Naive B cell (primary cell): ENCODE results near the gene DUSP3. TPM values are rescaled to one million over a fixed set of nuclear protein-coding genes. Genes with fewer than 3 reads are reported as not detected.

ENCODE experiments used
- ATAC-seq, 2 donors: fragments of 150-1000 bp; cut with Tn5 transposase; 2 replicates each; pipeline ENCODE4 v1.10.0; 2021; ENCODE audit warnings: low read depth in 2 of 2, mild to moderate bottlenecking in 2 of 2, moderate library complexity in 2 of 2
- DNase-seq: peaks from one replicate; pipeline ENCODE4 v3.0.0; 2022
- H3K27ac Mint-ChIP-seq, 6 donors: one replicate each; pipeline ENCODE4 v1.8.0; 2020 to 2022; ENCODE audit warnings: mild to moderate bottlenecking in 6 of 6, mixed read lengths in 6 of 6, moderate library complexity in 5 of 6, inconsistent platforms in 2 of 6
- H3K27me3 Mint-ChIP-seq, 3 donors: one replicate each; pipeline ENCODE4 v1.8.0; 2021 to 2022; ENCODE audit warnings: mixed read lengths in 3 of 3, mild to moderate bottlenecking in 1 of 3
- H3K36me3 Mint-ChIP-seq, 2 donors: one replicate each; pipeline ENCODE4 v1.8.0; 2020 to 2022; ENCODE audit warnings: mixed read lengths in 2 of 2, inconsistent platforms in 1 of 2, mild to moderate bottlenecking in 1 of 2
- H3K4me1 Mint-ChIP-seq, 3 donors: one replicate each; pipeline ENCODE4 v1.8.0; 2020 to 2022; ENCODE audit warnings: mixed read lengths in 3 of 3, inconsistent platforms in 1 of 3, mild to moderate bottlenecking in 1 of 3, moderate library complexity in 1 of 3
- H3K4me3 Mint-ChIP-seq, 8 donors: one replicate each; pipeline ENCODE4 v1.8.0; 2020 to 2022; ENCODE audit warnings: mild to moderate bottlenecking in 8 of 8, mixed read lengths in 8 of 8, moderate library complexity in 8 of 8, inconsistent platforms in 2 of 8
- H3K9me3 Mint-ChIP-seq, 7 donors: one replicate each; pipeline ENCODE4 v1.8.0; 2020 to 2022; ENCODE audit warnings: mixed read lengths in 7 of 7, mild to moderate bottlenecking in 5 of 7, inconsistent platforms in 2 of 7, moderate library complexity in 1 of 7
- polyA plus RNA-seq, 6 donors: library from polyadenylated mRNA; unstranded; fragments of 300-500 nt; fragmentation: Illumina TruSeq; gene quantifications; one replicate each; pipeline ENCODE4 v1.2.3, GENCODE V29; 2021; ENCODE audit warnings: low read depth in 6 of 6

DUSP3 gene
- polyA plus RNA-seq, result 10 to 100 TPM in 1 of 6 donors, 1 to 10 TPM in 5; 1.7 to 10.5 (median 6.6) TPM

- Mint-ChIP-seq H3K27ac (peak within 1 kb of the TSS; percentile 57 to 93 (median 88)), H3K4me1 (peaks cover 9 to 30% (median 9%) of the 10 kb centered on the region in 3 donors), H3K9me3 (no peaks in the 10 kb centered on the region)
Observed at GRCh38 chr17:43778337-43779144, at the start of gene DUSP3. TSS of gene DUSP3 (minus strand) at chr17:43778977. CDS start at chr17:43778924, 53 bp downstream.

GRCh38 chr17:43827596-43827995 is 48.8 kb upstream of the DUSP3 start:
- peaks cover 25 to 38% (median 36%) of the 10 kb centered on the region in 3 donors for H3K27me3 Mint-ChIP-seq
- DNase-seq (no peak), ATAC-seq (no peak)
- no peaks in the 10 kb centered on the region for H3K9me3 Mint-ChIP-seq
- H3K36me3 Mint-ChIP-seq, result no peaks in the 10 kb centered on the region
- H3K27ac Mint-ChIP-seq, result no peak overlapping the region
- peaks cover 0 to 7% (median 3%) of the 10 kb centered on the region in 3 donors for H3K4me1 Mint-ChIP-seq
- no peak overlapping the region for H3K4me3 Mint-ChIP-seq

More at GRCh38 chr17:43778337-43779144, at the start of gene DUSP3:
- DNase-seq, result peak; percentile 74
- Mint-ChIP-seq H3K36me3 (no peaks in the 10 kb centered on the region), H3K27me3 (peaks cover 21 to 39% (median 31%) of the 10 kb centered on the region in 3 donors), H3K4me3 (peak within 1 kb of the TSS; percentile 82 to 92 (median 88))
- peak; percentile 93 to 94 for ATAC-seq

GRCh38 chr17:43826206-43826605 is 47.4 kb upstream of the DUSP3 start:
- Mint-ChIP-seq H3K9me3 (no peaks in the 10 kb centered on the region), H3K36me3 (no peaks in the 10 kb centered on the region), H3K4me3 (no peak overlapping the region), H3K27ac (no peak overlapping the region), H3K27me3 (peaks cover 13 to 25% (median 23%) of the 10 kb centered on the region in 3 donors), H3K4me1 (peaks cover 0 to 6% (median 0%) of the 10 kb centered on the region in 3 donors)
- no peak for DNase-seq
- ATAC-seq, result no peak

- ATAC-seq (no peak), DNase-seq (no peak)
- Mint-ChIP-seq H3K4me1 (peaks cover 0 to under 1% (median 0%) of the 10 kb centered on the region in 3 donors), H3K9me3 (no peaks in the 10 kb centered on the region), H3K27me3 (peaks cover 6 to 25% (median 23%) of the 10 kb centered on the region in 3 donors), H3K27ac (no peak overlapping the region), H3K36me3 (no peaks in the 10 kb centered on the region), H3K4me3 (no peak overlapping the region)
Observed at GRCh38 chr17:43825567-43825966, 46.8 kb upstream of the DUSP3 start.

- no peaks in the 10 kb centered on the region for H3K9me3 Mint-ChIP-seq
- no peak for ATAC-seq
- peaks cover 0 to 14% (median 12%) of the 10 kb centered on the region in 3 donors for H3K27me3 Mint-ChIP-seq
- DNase-seq, result no peak
- no peak overlapping the region for H3K4me3 Mint-ChIP-seq
- no peaks in the 10 kb centered on the region for H3K4me1 Mint-ChIP-seq
- no peaks in the 10 kb centered on the region for H3K36me3 Mint-ChIP-seq
- H3K27ac Mint-ChIP-seq, result no peak overlapping the region
Observed at GRCh38 chr17:43823350-43824084, 44.7 kb upstream of the DUSP3 start.

GRCh38 chr17:43822570-43823190 is 43.9 kb upstream of the DUSP3 start:
- ATAC-seq, result no peak
- H3K27ac Mint-ChIP-seq, result no peak overlapping the region
- no peak overlapping the region for H3K4me3 Mint-ChIP-seq
- DNase-seq, result no peak
- H3K27me3 Mint-ChIP-seq, result peaks cover 0 to 12% (median 11%) of the 10 kb centered on the region in 3 donors
- H3K36me3 Mint-ChIP-seq, result no peaks in the 10 kb centered on the region
- H3K4me1 Mint-ChIP-seq, result no peaks in the 10 kb centered on the region
- H3K9me3 Mint-ChIP-seq, result no peaks in the 10 kb centered on the region

GRCh38 chr17:43820759-43821158 is 42.0 kb upstream of the DUSP3 start:
- no peak for ATAC-seq
- no peaks in the 10 kb centered on the region for H3K36me3 Mint-ChIP-seq
- no peak overlapping the region for H3K27ac Mint-ChIP-seq
- H3K4me1 Mint-ChIP-seq, result no peaks in the 10 kb centered on the region
- no peak overlapping the region for H3K4me3 Mint-ChIP-seq
- DNase-seq, result no peak
- H3K27me3 Mint-ChIP-seq, result peaks cover 0 to 23% (median 12%) of the 10 kb centered on the region in 3 donors
- H3K9me3 Mint-ChIP-seq, result no peaks in the 10 kb centered on the region

GRCh38 chr17:43818966-43819365 is 40.2 kb upstream of the DUSP3 start:
- Mint-ChIP-seq H3K9me3 (no peaks in the 10 kb centered on the region), H3K36me3 (no peaks in the 10 kb centered on the region), H3K4me1 (no peaks in the 10 kb centered on the region), H3K27ac (no peak overlapping the region), H3K4me3 (no peak overlapping the region), H3K27me3 (peaks cover 0 to 23% (median 12%) of the 10 kb centered on the region in 3 donors)
- ATAC-seq (no peak), DNase-seq (no peak)

GRCh38 chr17:43817826-43818225 is 39.0 kb upstream of the DUSP3 start:
- Mint-ChIP-seq H3K27me3 (peaks cover 0 to 30% (median 19%) of the 10 kb centered on the region in 3 donors), H3K36me3 (no peaks in the 10 kb centered on the region), H3K27ac (no peak overlapping the region), H3K4me3 (peak overlapping the region in 1 of 8 donors; percentile 41), H3K4me1 (no peaks in the 10 kb centered on the region), H3K9me3 (no peaks in the 10 kb centered on the region)
- no peak for DNase-seq
- no peak for ATAC-seq

- Mint-ChIP-seq H3K9me3 (no peaks in the 10 kb centered on the region), H3K27ac (no peak overlapping the region), H3K4me1 (no peaks in the 10 kb centered on the region), H3K36me3 (no peaks in the 10 kb centered on the region), H3K27me3 (peaks cover 8 to 40% (median 28%) of the 10 kb centered on the region in 3 donors), H3K4me3 (no peak overlapping the region)
- no peak for DNase-seq
- ATAC-seq, result no peak
Observed at GRCh38 chr17:43816336-43817320, 37.9 kb upstream of the DUSP3 start.

GRCh38 chr17:43814714-43815113 is 35.9 kb upstream of the DUSP3 start:
- Mint-ChIP-seq H3K27ac (no peak overlapping the region), H3K4me3 (no peak overlapping the region), H3K4me1 (no peaks in the 10 kb centered on the region), H3K27me3 (peaks cover 13 to 47% (median 27%) of the 10 kb centered on the region in 3 donors), H3K36me3 (no peaks in the 10 kb centered on the region), H3K9me3 (no peaks in the 10 kb centered on the region)
- no peak for DNase-seq
- no peak for ATAC-seq

GRCh38 chr17:43814026-43814425 is 35.2 kb upstream of the DUSP3 start:
- ATAC-seq (no peak), DNase-seq (no peak)
- Mint-ChIP-seq H3K27ac (no peak overlapping the region), H3K27me3 (peaks cover 13 to 47% (median 27%) of the 10 kb centered on the region in 3 donors), H3K36me3 (no peaks in the 10 kb centered on the region), H3K4me3 (no peak overlapping the region), H3K9me3 (no peaks in the 10 kb centered on the region), H3K4me1 (no peaks in the 10 kb centered on the region)
